Hematopoietic multipotent progenitor cell (in vitro differentiated cells): Measurements from ENCODE around the gene ZMYM4. TPM values are rescaled to one million over a fixed set of nuclear protein-coding genes. Genes with fewer than 3 reads are reported as not detected.
A peak's percentile ranks its signal among the peaks of the same experiment; 100 is the strongest.

Experiments
- DNase-seq, 3 donors: peaks; one replicate each; pipeline ENCODE4 v3.0.0-alpha.2; 2011 to 2015; ENCODE audit warnings: low read depth in 2 of 3, low spot score in 2 of 3
- total RNA-seq: library from RNA; depleted of rRNA; stranded (reverse); fragments of >200 nt; gene quantifications from one replicate; pipeline ENCODE4 v1.2.3, GENCODE V29; 2012

ZMYM4 gene
- total RNA-seq, 1 donor, result 26.7 TPM

DNA sequence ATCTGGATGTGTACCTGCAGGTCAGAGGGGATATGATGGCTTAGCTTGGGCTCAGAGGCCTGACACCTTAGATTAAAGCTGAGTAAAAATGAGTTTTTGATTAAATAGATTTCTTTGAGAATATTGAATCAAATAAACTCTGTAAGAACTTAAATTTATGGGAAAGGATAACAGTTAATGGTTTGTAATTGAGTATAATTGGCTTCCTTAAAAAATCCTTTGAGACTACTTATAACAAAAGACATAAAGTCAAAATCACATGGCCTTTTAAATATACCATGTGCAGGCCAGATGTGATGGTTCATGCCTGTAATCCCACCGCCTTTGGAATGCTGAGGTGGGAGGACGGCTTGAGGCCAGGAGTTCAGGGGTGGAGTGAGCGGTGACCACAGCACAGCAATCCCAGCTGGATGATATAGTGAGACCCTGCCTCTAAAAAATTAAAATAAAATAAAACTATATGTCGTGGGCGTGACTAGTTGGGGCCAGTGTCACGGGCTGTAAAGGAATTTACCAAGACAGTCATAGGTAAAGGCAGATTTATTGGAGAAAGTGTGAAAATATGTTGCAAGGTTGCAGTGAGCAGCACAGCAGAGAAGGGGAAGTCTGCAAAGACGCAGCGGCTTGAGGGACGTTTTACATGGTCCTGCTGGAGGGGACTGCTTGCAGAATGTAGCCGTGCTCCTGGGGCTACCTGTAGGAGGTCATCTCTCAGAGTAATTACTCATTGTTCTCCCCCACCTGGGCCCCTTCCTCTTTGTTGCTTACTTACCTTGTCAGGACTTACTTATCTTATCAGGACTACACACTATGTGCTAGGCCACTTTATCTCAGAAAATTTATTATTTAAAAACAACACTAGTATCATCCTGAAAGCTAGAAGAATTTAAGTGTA is 122.3 kb downstream of the ZMYM4 start:
- no peak for DNase-seq

DNA sequence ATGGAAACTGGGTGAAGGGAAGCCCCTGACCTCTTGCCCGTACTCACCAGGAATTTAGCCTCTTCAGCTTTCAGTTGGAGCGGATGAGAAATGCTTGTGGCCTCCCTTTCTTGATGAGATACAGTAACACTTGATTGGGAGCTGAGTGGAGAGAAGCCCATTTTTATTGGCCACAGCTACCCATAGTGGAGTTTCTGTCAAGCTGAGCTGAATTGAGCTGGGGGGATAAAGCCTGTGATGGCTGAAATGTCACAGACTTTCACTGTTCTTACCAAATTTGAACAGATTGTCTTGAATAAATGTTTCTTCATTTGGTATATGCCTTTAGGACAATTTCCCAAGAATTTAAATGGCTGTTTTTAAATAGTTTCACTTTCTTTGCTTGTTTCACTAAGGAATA is 125.9 kb downstream of the ZMYM4 start:
- no peak for DNase-seq

DNA sequence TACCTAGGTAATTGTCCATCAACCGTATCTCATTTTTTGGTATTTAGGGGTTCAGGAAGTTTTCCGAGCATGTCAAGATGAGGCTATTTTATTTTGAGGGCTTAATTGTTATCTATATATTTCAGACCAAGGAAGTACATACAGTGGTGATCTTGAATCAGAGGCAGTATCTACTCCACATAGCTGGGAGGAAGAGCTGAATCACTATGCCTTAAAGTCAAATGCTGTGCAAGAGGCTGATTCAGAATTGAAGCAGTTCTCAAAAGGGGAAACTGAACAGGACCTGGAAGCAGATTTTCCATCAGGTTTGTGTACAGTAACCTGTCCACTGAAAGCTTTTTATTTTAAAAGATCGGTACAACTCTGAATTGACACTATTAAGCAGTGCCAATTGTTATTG is 130.2 kb downstream of the ZMYM4 start:
- peak in 1 of 3 donors; percentile 10 for DNase-seq

DNA sequence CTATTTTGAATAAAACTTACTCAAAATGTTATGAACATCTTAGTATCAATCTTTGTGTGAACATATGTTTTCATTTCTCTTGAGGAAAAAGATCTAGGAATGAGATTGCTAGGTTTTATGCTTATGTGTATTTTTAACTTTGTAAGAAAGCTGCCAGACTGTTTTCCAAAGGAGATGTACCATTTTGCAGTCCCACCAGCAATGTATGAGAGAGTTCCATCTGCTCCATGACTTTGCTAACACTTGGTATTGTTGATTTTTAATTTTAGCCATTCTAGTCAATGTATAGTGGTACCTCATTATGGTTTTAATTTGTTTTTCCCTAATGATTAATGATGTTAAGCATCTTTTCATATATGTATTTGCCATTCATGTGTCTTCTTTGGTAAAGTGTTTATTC is 132.5 kb downstream of the ZMYM4 start:
- no peak for DNase-seq

DNA sequence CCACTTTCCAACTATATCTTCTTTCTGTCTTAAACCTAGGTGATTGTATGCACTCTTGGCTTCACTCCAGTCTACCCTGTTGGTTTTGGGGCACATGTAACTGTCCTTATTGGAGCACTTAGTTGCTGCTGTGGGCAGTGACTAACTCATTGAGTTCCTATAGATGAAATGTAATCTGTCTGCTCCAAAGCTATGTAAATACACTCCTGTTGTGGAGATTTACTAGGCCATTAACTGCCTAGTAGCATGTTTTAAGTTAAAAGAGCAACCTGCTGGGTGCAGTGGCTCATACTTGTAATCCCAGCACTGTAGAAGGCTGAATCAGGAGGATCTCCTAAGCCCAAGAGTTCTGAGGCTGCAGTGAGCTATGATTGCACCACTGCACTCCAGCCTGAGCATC is 137.6 kb downstream of the ZMYM4 start:
- no peak for DNase-seq

DNA sequence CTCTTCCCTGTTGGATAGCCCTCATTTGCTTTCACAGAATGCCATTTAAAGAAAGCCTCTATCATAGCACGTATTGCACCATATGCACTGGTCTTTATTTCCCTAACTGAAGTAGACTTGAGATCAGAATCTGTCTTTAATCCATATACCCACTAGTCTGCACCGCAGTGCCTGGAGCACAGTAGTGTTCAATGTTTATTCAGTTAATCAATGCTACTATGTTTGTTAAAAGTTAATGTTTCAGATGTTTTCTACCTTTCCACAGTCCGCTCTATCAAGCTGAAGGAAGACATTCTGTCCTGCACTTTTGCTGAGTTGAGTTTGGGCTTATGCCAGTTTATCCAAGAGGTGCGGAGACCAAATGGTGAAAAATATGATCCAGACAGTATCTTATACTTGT is 139.2 kb downstream of the ZMYM4 start:
- DNase-seq, result no peak

DNA sequence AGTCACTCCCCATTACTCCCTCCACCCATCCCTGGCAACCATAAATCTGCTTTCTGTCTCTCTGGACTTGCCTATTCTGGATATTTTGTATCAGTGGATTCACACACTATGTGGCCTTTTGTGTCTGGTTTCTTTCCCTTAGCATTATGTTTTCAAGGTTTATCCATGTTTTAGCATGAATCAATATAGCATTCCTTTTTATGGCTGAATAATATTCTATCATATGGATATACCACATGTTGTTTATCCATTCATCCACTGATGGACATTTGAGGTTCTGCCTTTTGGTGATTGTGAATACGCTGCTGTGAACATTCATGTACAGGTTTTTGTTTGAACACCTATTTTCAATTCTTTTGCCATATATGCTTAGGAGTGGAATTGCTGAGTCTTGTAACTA is 140.4 kb downstream of the ZMYM4 start:
- no peak for DNase-seq

DNA sequence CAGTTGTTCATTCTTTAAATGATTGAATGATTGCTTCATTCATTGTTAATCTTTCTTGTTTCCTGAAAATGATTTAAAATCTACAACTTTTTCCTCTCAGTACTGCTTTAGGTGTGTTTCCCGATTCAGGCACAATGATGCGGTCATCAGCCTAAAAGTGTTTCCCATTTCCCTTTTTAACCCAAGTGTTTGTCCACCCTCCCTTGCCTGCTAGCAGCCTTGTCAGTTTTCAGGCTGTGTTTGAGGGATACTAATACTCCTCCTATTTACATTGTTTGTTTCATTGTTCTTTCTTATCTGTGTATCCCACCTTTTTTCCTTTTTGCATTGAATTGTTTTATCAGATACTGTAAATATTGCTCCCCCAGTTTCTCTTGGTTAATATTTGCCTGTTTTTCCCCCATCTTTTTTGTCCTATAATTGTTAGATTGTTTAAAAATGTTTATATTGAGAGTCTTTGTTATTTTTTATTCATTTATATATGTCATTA is 157.6 kb downstream of the ZMYM4 start:
- no peak for DNase-seq

DNA sequence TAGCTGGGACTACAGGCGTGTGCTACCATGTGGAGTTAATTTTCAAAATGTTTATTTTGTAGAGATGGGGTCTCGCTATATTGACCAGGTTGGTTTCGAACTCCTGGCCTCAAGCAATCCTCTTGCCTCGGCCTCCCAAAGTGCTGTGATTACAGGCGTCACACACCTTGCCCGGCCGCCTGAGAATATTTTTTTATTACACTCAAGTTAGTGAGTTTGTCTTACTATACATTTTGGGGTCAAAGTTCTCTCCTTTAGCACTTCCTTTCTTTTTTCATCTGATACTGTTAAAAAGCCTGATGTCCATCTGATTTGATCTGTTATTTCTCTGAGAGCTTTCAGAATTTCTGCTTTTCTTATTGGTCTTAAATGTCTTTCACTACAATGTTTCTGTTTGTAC is 159.9 kb downstream of the ZMYM4 start:
- DNase-seq, result no peak

DNA sequence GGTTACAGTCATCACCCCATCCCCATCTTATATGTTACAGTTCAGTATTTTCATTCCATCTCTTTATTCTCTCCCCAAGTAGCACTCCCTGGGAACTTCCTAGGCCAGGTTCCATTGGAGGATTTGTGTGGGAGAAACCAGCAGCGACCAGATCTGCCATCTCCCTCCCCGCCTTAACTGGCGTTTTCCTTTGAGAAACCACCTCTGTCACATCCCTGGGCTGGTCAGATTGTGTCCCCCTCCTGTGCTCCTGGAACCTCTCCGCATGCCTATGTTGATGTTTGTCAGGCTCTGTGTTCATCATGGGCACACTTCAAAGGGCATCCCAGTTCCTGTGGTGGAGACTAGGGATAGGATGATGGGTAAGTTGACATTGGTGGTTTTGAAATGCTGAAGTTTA is 162.3 kb downstream of the ZMYM4 start:
- DNase-seq, result no peak

DNA sequence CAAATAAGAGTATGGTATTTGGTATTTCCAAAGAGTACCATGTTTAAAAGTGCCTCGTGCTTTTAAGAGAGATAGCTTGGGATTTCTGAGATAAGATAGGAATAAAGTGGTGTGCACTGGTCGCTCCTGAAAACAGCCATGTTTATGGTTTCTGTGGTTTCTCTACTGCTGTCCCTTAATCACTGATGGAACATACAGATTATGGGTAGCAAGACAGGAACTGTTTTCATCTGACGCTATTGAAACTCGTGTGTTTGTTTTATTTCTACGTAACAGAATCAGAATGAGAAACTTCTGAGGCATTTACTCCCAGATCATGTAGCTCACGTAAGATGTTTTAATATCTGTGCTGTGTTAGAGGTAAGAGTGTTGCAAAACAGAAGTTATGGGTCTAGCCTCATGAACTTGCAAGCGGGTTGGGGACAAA is 162.7 kb downstream of the ZMYM4 start:
- peak in 1 of 3 donors; percentile 9 for DNase-seq

DNA sequence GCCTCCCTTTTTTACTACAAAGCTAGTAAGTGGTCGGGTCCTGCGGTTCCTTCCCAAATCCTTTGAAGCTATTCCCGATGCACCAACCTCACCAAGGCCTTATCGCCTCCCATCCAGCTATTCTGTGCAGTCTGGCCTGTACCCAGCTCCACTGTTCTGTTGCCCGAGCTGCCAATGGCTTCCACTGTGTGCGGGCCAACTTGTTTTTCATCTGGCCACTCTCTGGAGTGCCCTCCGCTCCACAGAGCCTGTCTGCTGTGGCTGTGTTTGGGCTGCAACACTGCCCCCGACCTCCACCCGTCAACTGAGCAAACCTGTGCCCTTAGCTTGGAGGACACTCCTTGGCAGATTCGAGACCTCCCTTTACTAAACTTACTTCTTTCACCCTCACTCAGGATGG is 163.7 kb downstream of the ZMYM4 start:
- DNase-seq, result no peak

DNA sequence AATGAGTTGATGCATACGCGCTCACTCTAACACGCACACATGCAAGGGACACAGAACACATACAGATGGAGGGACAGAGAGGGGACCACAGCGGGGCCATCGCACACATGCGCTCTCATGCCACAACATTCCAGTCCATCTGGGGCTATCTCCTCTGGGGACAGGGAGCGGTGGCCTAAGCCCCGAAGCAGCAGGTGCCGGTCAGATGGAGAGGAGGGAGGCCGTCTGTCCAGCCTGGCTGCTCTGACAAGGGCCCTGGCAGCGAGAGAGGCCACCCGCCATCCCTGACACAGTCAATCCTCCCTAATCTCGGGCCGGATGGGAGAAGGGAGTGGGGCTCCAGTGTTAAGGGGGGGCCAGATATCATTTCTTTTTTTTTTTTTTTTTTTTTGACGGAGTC is 165.2 kb downstream of the ZMYM4 start:
- no peak for DNase-seq

DNA sequence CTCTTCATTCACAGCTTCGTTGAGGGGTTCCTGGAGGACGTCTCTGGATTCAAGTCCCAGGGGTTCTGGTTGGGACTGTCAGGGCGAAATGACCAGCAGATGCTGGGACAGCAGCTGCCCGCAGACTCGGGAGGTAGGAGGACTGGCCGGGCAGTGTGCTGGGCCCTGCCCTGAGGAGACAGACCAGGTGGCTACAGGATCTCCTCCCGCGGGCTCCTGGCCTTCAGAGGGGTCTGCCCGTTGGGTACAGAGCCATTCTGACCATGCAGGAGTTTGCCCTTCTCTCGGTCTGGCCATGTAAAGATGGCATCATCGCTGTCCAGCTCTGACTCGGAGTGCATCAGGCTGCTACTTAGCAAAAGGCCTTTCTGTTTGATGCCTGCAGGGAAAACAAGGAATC is 166.2 kb downstream of the ZMYM4 start:
- DNase-seq, result no peak

DNA sequence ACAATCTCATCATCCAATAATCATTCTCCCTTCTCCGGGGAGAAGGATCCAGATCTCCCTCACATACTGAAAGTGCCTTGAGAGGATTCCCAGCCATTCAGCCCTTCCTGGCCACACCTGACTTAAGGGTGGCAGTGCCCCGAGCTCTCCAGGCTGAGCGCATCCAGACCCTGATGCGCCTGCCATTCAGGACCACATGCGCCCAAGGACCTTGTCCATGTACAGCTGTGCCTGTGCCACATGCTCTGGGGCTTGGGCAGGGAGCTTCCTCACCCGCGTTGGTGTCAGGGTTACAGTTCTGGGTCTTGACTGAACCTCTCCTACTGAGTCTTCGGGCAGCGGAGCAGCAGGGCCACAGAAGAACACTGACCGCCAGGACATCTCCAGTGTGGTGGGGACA is 167.6 kb downstream of the ZMYM4 start:
- no peak for DNase-seq

DNA sequence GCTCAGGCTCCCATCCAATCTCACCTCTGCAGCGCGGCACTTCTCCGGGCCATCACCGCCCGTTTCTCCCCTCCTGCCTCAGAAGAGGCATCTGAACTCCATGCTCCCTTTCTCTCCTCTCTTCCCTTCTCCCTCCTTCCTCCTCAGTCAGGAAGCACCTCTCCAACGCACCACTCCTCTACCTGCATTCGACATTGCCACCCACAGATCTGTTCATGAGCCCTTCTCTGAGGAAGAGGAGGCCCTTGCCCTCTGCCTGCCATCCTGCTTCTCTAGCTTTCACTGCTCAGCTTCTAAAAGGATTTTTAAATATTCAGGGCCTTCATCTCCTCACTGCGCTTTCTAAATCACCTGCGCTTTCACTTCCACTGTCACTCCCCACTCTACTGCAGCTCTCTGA is 168.7 kb downstream of the ZMYM4 start:
- DNase-seq, result no peak

DNA sequence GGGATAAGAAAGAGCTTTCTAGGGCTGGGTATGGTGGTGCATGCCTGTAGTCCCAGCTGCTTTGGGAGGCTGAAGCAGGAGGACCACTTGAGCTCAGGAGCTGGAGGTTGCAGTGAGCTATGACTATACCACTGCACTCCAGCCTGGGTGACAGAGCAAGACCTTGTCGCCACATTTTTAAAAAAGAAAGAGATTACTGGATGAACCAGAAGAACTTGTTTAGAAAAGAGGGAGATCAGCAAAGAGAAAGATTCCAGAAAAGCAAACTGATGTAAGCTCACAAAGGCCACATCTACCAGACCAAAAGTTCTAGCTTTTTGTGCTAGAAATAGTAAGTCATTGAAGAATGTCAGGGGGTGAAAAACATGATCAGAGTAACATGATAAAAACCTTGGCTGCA is 171.1 kb downstream of the ZMYM4 start:
- DNase-seq, result no peak

DNA sequence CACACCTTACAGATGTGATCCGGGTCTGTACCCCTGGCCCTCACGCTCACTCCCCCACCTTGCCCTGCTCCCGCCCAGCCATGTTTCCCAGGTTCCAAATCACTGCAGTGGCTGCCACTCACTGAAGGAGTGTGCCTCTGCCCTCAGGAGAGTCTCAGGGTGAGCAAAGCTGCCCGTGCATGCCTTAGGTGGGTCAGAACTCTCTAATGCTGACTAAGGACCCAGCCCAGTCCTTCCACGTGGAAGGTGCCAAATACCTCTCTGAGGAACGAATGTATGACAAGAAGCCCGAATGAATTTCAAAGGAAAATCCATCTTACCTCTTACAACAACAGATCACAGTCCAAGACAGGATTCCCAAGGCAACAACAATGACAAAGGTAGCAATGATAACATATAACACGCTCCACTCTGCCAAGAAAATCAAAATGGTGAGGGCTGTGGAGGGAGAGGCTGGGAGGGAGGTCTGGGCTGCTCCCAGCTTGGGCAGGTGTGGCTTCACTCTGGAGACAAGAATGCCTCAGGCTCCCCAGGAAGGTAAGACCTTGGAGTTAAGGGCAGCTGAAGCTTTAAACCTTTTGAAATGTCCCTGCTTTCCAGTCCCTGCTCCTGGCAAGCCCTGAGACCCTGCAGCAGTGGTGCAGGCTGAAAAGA is 173.5 kb downstream of the ZMYM4 start:
- DNase-seq, result no peak

DNA sequence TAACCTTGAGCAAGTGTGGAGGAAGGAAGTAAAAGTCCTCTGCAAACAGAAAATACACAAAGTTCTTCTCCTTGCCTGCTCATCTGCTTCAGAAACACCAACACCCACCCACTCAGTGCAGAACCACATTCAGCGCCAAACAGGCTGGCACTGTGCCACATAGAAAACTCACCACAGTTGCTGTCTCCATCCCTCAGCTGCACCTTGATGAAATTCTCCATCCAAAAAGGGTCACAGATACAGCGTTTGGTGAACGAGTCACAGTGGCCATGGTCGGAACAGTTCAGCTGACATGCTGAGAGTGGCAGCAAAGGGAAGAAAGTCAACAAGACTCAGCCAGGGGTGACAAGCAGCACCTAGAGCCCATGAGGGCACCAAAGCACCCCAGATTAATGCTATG is 174.2 kb downstream of the ZMYM4 start:
- DNase-seq, result no peak

DNA sequence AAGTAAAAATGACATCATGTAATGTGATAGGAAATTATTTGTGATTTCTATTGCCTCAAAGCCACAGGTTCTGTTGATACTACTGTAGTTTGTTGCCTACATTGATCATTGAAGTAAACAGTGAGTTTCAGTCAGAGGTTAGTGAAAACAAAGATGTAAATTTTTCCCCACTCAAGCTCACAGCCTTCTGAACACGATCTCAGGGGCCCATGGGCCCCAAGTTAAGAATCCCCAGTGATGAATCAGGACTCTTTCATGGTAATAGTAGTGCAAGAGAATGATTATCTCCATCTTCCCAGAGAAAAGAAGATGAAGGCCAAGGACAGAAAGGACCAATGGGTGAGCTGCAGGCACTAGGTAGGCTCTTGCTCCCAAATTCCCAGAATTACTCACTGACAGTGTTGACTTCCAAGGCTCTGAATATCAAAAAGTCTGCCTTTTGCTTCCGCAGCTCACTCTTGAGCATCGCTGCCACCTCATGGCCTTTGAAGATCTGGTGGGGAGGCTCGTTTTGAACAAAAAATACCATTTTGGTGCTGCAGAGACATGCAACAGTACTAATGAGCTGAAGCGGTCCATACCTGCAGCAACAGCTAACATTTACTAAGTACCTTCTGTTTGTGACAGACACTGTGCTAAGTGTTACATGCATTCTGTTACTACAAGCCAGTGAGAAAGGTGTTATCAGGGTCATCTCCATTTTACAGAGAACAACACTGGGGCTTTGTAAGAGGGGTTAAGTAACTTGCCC is 175.4 kb downstream of the ZMYM4 start:
- peak in 1 of 3 donors; percentile 8 for DNase-seq

DNA sequence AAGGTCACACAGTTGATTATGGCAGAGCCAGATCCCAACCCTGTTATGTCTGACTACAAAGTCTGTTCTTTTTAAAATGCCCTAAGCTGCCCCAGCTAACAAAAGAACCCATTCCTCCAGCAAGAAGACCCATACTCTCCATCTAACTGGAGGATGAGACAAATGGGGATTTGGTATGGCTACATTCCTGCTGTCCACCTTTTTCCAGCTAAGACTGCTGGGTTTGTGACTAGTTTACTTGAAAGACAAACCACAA is 175.9 kb downstream of the ZMYM4 start:
- no peak for DNase-seq

DNA sequence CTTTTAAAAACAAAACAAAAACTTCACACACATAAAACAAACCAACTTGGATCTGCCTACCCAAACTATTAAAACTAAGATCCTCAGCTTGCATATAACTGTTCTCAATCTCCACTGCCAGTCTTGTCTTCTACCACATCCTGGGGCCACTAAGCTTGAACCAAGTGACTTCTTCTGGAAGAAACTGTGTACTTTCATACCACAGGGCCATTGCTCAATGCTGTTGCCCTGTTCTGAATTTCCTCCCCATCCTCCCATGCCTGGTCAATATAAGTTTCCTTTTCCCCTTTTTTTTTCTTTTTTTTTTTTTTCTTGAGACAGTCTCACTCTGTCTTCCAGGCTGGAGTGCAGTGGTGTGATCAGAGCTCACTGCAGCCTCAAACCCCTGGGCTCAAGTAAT is 178.8 kb downstream of the ZMYM4 start:
- no peak for DNase-seq
